Activated effector memory CD4-positive, alpha-beta T cell treated with anti-CD3 and anti-CD28 coated beads, Interleukin-2, amount 50 U/mL, for 16 hours (primary cell): ENCODE data around the gene STXBP5L.
A peak's percentile ranks its signal among the peaks of the same experiment; 100 is the strongest.
"Not testable (repeated sequence)": the region's sequence is repeated elsewhere in the genome, so short reads cannot be mapped to it uniquely, and the experiment has no call there.

ENCODE experiments used
- DNase-seq: peaks from one replicate; pipeline ENCODE4 v3.0.0-alpha.2; 2020

The STXBP5L gene

GRCh38 chr3:120908030-120908794 is at the start of gene STXBP5L:
STXBP5L (plus strand) TSS chr3:120908205; CDS start chr3:120909579, 1,374 bp downstream.
- DNase-seq: peak; percentile 76

- DNase-seq: no peak
Measured at GRCh38 chr3:120858521-120858920, 49.5 kb upstream of the STXBP5L start.

DNA sequence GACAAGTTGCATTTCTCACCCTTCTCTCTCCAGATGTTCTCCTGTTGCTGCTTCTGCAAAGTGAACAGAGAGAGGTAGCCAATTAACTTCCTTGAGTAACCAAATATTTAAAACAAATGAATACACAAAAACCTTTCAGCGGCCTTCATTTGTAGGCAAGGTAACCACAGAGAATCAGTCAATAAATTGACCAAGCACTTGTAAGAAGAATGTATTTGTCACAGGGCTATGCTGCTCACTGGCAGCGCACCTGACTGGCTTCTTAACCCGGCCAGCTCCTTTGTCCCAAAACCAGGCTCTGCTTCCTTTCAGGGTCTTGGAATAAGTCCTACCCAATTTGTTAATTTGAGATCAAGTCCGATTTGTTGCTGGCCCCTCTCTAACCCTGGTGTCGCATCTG is 43.5 kb upstream of the STXBP5L start:
- DNase-seq: no peak

GRCh38 chr3:120875507-120875906 is 32.5 kb upstream of the STXBP5L start:
- no peak for DNase-seq

DNA sequence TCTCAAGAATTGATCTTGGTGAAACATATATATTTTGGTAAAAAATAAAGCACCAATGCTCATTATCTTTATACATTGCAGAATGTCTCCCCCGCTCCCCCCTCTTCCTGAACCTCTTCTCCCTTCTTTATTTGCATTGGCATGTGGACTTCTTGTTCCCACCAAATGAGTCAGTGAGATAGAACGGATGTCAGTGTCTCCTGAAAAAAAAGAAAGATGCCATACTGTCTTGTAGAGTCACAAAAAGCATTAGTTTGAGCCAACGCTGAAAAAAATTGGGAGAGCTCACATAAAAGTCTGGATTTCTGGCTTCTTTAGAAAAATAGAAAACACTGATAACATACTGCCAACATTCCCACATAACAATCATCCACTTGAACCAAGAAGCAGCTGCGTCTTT is 32.0 kb upstream of the STXBP5L start:
- no peak for DNase-seq

GRCh38 chr3:120879411-120879810 is 28.6 kb upstream of the STXBP5L start:
- no peak for DNase-seq

DNA sequence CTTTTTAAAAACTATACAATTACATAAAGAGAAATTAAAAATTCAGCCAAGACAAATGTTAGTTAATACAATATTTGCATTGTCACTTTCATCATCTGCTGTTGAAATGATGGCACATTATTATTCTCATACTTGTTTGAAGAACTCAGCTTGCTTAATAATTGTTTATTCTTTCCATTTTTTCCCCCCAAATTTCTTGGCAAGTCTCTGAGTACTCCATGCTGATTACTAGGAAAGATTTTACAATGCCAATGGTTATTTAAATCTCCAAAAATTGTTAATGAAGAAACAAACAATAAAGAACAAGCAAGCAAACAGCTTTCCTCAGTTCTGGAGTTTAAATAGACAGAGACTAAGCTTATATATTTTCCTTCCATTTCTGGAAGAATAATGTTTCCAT is 15.1 kb upstream of the STXBP5L start:
- no peak for DNase-seq

GRCh38 chr3:120894316-120895057 is 13.5 kb upstream of the STXBP5L start:
- no peak for DNase-seq

DNA sequence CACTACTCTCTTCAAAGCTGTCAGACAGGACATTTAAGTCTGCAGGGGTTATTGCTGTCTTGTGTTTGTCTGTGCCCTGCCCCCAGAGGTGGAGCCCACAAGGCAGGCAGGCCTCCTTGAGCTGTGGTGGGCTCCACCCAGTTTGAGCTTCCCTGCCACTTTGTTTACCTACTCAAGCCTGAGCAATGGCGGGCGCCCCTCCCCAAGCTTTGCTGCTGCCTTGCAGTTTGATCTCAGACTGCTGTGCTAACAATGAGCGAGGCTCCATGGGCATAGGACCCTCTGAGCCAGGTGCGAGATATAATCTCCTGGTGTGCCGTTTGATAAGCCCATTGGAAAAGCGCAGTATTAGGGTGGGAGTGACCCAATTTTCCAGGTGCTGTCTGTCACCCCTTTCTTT is 6.3 kb upstream of the STXBP5L start:
- DNase-seq: not testable (repeated sequence)

GRCh38 chr3:120903221-120903620 is 4.8 kb upstream of the STXBP5L start:
- DNase-seq: no peak

- DNase-seq: no peak
Measured at GRCh38 chr3:120907659-120908029, 361 bp upstream of the STXBP5L start.

DNA sequence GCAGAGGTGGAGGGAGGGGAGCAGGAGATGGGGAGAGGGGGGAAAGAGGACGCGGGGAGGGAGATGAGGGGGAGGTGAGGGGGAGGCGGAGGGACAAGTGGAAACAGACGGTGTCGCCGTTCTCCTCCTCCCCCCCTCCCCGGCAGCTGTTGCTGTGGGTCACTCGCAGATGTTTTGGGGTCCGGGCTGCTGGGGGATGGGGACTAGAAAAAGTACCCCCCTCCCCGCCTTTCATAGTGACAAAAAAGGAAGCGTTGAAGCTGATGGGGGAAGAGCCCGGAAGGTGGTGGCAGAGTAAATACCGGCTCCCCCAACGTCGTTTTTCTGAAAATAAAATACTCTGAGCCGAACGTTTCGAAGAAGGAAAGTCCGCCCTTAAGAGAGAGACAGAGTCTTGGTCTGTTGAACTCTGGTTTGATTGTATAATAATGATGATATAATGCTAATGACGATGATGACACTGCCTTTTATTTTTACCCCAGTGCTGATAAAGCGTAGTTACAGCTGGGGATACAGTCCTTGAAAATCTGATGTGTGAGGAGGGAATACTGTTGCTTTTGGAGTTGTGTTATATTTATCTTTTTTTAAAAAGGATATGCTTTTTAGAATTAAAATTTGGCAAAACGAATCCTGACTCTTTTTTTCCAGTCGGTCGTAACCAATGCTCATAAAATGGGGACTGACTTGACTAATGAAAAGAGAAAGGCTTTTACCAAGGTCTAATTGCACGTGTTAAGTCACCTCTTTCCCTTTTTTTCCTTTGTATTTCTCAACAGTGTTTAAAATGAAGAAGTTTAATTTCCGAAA is 993 bp downstream of the STXBP5L start:
- DNase-seq: no peak

DNA sequence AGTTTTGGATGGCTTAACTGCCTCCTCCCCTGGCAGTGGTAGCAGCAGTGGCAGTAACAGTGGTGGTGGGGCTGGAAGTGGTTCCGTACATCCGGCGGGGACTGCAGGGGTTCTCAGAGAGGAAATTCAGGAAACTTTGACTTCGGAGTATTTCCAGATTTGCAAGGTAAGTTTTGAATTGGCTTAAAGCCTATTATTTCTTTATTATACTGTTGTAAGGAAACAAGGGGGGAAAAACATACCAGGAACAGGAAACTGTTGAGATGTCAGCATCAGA is 1.5 kb downstream of the STXBP5L start:
- no peak for DNase-seq

- DNase-seq: no peak
Measured at GRCh38 chr3:120926146-120926545, 18.1 kb downstream of the STXBP5L start.

- DNase-seq: no peak
Measured at GRCh38 chr3:120928991-120929390, 21.0 kb downstream of the STXBP5L start.

DNA sequence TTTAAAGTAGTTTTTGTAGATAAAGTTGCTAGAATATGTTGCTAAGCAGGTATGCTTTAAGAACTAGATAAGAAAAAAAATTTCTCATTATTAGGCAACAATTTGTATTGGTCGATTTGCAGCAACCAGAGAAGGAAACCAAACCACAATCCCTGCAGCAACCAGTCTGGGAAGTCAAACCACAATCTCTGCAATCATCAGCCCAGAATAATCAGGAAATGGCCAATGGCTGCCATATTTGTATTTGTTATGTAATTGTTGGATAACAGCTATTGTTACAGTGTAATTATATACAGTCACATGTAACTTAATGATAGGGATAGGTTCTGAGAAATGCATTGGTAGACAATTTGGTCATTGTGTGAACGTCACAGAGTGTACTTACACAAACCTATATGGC is 23.6 kb downstream of the STXBP5L start:
- no peak for DNase-seq

DNA sequence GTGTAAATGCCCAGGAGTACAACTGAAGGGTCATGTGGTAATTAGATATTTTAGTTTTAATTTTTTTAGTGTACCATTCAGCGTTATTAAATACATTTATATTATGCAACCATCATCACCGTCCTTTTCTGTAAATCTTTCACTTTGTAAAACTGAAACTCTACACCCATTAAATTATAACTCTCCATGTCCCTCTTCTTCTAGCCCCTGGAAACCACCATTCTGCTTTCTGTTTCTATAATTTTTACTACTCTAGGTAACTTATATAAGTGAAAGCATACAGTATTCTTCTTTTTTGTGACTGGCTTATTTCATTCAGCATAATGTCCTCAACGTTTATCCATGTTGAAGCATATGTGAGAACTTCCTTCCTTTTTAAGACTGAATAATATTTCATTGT is 48.1 kb downstream of the STXBP5L start:
- no peak for DNase-seq

- DNase-seq: no peak
Measured at GRCh38 chr3:120982608-120983320, 74.8 kb downstream of the STXBP5L start.

DNA sequence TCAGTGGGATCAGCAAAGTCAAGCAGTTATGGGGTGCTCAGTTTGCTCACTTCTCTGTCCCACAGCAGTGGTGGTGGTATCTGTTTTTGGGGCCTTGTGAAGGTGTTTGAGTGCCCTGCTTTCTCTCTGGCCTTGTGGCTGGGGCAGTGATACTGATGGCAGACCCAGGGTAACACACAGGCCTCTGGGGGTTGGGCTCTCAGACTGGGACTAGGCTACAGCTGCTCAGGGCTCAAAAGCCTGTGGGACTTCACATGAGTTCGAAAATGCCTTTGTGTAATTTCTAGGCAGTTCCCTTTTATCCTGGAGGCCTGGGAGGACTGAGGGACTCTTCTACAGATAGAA is 75.3 kb downstream of the STXBP5L start:
- DNase-seq: no peak

DNA sequence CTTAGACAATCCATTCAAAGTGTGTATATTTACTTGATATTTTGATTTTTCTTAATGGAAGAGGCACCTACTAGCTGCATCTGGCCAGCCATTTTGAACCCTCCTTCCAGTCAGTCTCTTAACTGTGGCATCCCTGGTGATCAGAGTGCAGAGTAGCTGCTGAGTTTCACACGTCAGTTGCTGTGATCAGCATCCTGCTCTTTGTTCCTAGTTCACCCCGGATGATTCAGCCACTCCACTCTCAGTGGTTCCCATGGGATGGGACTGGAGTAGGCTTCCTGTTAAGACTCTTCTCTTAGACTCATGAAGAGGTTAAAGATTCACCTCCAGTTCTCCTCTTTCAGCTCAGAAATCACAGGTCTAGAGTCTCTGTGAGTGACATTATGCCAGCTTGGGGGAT is 75.8 kb downstream of the STXBP5L start:
- no peak for DNase-seq

DNA sequence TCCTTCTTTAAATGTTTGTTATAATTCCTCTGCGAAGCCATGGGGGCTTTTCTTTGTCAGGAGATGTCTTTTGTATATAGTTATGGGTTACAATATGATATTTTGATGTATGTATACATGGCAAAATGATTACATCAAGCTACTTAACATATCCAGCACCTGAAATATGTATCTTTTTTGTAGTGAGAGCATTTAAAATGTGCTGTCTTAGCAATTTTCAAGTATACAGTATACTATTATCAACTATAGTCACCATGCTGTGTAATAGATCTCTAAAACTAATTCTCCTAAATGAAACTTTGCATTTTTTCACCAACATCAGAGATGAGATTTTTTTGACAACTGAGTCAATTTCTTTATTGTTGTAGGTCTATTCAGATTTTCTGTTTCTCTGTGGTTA is 77.2 kb downstream of the STXBP5L start:
- no peak for DNase-seq

- no peak for DNase-seq
Measured at GRCh38 chr3:120988994-120989393, 81.0 kb downstream of the STXBP5L start.

GRCh38 chr3:121018917-121019321 is 110.9 kb downstream of the STXBP5L start:
- no peak for DNase-seq
